ENCODE results near the gene HACD4.

Gene HACD4

DNA sequence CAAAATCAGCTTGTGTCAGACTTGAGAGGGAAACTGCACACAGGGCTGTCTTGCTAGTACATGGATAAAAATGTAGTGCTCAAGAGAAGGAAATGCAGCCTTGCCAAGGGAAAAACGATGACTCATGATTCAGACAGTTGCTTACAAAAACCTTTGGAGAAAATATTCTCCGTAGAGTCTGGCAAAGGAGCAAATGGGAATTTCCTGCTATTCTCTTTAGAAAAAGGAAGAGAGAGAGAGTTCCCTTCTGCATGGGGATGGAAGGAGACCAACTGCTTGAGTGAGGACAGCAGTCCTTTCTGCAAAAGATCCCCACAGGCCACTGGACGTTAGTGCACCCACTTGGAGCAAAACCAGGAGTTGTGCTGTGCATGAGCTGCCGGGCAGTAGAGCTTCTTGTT lies 38.7 kb upstream of the HACD4 start:
- POLR2A ChIA-PET = no interaction called here
- CTCF ChIA-PET = interaction anchor here (1.0 kb wide), 1 partner anchor 17 kb away, joined by 4 read pairs; no protein-coding TSS in a partner anchor
- TF ChIP-seq CTCF (IDR thresholded peaks at IDR 0.05; ENCODE audit: control extremely low read depth, extremely low read depth, low read depth, missing control alignments) = no peak
- no peak for DNase-seq (ENCODE audit: extremely low spot score)

DNA sequence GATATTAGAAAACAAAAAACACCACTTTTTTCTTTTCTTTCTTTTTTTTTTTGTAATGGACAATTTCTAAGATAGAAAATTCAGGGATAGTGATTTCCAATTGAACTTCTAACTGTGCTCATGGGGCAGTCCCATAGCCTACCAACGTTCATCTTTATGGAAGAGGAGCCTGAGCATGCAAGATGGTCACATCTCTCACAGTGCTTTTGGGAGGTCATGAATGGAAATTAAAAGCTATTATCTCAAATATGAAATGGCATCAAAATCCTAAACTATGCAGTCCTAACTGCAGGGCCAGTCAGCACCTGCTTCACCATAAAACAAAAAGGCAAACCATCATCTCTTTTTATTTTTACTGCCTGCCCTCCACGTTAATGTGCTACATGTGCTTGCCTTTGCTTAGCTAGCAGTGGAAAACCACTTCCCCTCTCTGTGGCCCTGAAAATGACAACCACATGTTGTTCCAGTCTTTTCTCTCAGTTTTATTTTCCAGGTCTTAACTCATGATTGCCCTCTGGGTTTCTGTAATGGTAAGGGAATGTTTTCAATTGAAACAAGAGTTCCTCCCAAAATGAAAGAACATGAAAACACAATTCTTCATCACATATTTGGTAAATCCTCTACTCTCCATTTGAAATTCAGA lies 29.6 kb upstream of the HACD4 start:
- CTCF ChIA-PET = interaction anchor here (0.9 to 1.8 kb wide), 6 partner anchors 12 to 120 kb away, joined by 3 to 4 read pairs (median 4); no protein-coding TSS in a partner anchor
- POLR2A ChIA-PET = no interaction called here
- DNase-seq (ENCODE audit: extremely low spot score) = no peak
- TF ChIP-seq CTCF (IDR thresholded peaks at IDR 0.05; ENCODE audit: control extremely low read depth, extremely low read depth, low read depth, missing control alignments) = no peak

DNA sequence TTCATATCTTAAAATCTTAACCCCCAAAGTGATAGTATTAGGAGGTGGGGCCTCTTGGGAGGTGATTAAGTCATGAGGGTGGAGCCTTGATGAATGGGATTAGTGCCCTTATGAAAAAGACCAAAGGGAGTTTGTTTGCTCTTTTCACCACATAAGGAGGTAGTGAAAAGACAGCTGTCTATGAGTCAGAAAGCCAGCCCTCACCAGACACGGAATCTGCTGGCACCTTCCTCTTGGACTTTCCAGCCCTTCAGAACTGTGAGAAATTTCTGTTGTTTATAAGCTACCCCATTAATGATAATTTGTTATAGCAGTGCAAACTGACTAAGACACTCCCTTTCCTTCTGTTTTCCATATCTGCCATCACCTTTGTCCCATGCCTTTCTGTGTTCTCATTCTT lies 25.5 kb upstream of the HACD4 start:
- DNase-seq (ENCODE audit: extremely low spot score) = no peak
- POLR2A ChIA-PET = no interaction called here
- CTCF ChIA-PET = no interaction called here
- no peak for TF ChIP-seq CTCF (IDR thresholded peaks at IDR 0.05; ENCODE audit: control extremely low read depth, extremely low read depth, low read depth, missing control alignments)

DNA sequence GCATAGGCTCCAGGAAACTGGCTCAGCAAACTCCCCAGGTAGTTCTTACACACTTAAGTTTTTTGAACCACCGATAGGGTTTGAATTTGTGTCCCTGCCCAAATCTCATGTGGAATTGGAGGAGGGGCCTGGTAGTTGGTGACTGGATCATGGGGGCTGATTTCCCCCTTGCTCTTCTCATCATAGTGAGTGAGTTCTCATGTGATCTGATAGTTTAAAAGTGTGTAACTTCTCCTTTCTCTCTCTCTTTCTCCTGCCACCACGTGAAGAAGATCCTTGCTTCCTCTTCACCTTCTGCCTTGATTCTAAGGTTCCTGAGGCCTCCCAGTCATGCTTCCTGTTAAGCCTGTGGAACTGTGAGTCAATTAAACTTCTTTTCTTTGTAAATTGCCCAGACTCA lies 22.4 kb upstream of the HACD4 start:
- TF ChIP-seq CTCF (IDR thresholded peaks at IDR 0.05; ENCODE audit: control extremely low read depth, extremely low read depth, low read depth, missing control alignments) = no peak
- ChIA-PET POLR2A (no interaction called here), CTCF (interaction anchor here (1.3 to 1.9 kb wide), 2 partner anchors 11 to 16 kb away, joined by 4 read pairs; no protein-coding TSS in a partner anchor)
- DNase-seq (ENCODE audit: extremely low spot score) = no peak

DNA sequence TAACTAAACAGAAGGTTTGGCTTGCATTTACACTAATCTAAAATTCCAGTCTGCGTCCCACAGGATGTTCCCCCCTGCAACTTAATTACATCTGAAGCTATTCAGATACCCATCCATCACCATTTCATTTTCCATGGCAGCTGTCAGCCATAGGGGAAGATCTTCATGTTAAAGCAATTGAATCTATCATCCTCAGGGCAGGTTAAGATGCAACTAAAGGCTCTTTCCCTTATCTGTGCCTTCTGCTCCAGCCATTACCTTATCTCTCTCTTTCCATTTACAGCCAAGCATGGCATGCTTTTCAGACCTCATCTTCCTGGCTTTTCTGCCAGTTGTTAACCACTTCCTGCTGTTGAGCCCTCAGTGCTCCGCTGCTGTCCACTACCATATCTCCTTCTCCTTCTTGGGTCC lies 15.8 kb upstream of the HACD4 start:
- no peak for DNase-seq (ENCODE audit: extremely low spot score)
- POLR2A ChIA-PET = no interaction called here
- CTCF ChIA-PET = interaction anchor here (0.9 to 2.0 kb wide), 3 partner anchors 10 to 106 kb away, joined by 3 to 6 read pairs (median 3); no protein-coding TSS in a partner anchor
- TF ChIP-seq CTCF (IDR thresholded peaks at IDR 0.05; ENCODE audit: control extremely low read depth, extremely low read depth, low read depth, missing control alignments) = no peak

- POLR2A ChIA-PET = no interaction called here
- TF ChIP-seq CTCF (IDR thresholded peaks at IDR 0.05; ENCODE audit: control extremely low read depth, extremely low read depth, low read depth, missing control alignments) = no peak
- DNase-seq (ENCODE audit: extremely low spot score) = no peak
- CTCF ChIA-PET = no interaction called here
These were observed 12.4 kb upstream of the HACD4 start for GRCh38 chr9:21043841-21044240.
